Ovary (tissue), 9 donors: ENCODE data around the gene NDUFA11. TPM values are rescaled to one million over a fixed set of nuclear protein-coding genes. Genes with fewer than 3 reads are reported as not detected.

Experiments used
- DNase-seq, 5 donors: peaks; one replicate each; pipeline ENCODE4 v3.0.0-alpha.2; 2019 to 2020
- H3K27ac ChIP-seq, 2 donors: fragments of 200-600 bp; one replicate each; pipeline versions ENCODE4 v1.5.1 to v1.8.0; 2019 to 2022
- H3K27me3 ChIP-seq: fragments of 200-600 bp; one replicate; pipeline ENCODE4 v1.8.0; 2022
- H3K36me3 ChIP-seq: fragments of 200-600 bp; sonication (generic); one replicate; pipeline ENCODE4 v1.5.1; 2019
- H3K4me1 ChIP-seq: one replicate; pipeline ENCODE4 v1.8.1; 2013; ENCODE audit warnings: mild to moderate bottlenecking, moderate library complexity; ENCODE audit not compliant: insufficient read depth
- H3K4me3 ChIP-seq: fragments of 200-600 bp; sonication (generic); one replicate; pipeline ENCODE4 v1.5.1; 2017
- H3K9me3 ChIP-seq, 2 donors: fragments of 200-600 bp in 1 of 2; sonication (generic) in 1 of 2; one replicate each; pipeline versions ENCODE4 v1.5.1 to v1.8.1; 2013 to 2019; ENCODE audit warnings: mild to moderate bottlenecking in 1 of 2, moderate library complexity in 1 of 2
- CTCF ChIP-seq, 3 donors: fragments of 450-650 bp in 2 of 3; fragments of 200-600 bp in 1 of 3; IDR thresholded peaks; one replicate each; pipeline versions ENCODE4 v1.5.1 to v1.8.0; 2016 to 2022; ENCODE audit warnings: antibody characterized with exemption in 3 of 3, mild to moderate bottlenecking in 1 of 3
- EP300 ChIP-seq: sonication (generic); formaldehyde crosslinking; IDR thresholded peaks from one replicate; pipeline ENCODE4 v1.6.1; 2017; ENCODE audit warnings: antibody characterized with exemption
- POLR2A ChIP-seq: fragments of 450-650 bp; IDR thresholded peaks from one replicate; pipeline ENCODE4 v1.6.1; 2017; ENCODE audit warnings: antibody characterized with exemption, mild to moderate bottlenecking, moderate library complexity
- WGBS, 3 donors: extraction: QIAGEN DNeasy Blood & Tissue Kit in 1 of 3; methylation state at CpG; one replicate each; pipeline versions ENCODE4 v1.1.5 to v1.1.7; 2013 to 2017; 5-methylcytosine and 5-hydroxymethylcytosine counted together
- intact Hi-C, 4 donors: fragments of 100-400 bp; cut with DNase I; formaldehyde crosslinking; loops; one replicate each; pipeline versions ENCODE4 v1.11.0 to v1.15.1; 2022 to 2023
- polyA plus RNA-seq, 2 donors: library from polyadenylated mRNA; stranded (reverse); fragments of 200-250 nt in 1 of 2; fragments of 350-450 nt in 1 of 2; fragmentation: Illumina TruSeq in 1 of 2; extraction: RNeasy Lipid Tissue Mini Kit (QIAGEN cat#74804) in 1 of 2; gene quantifications; one replicate each; pipeline ENCODE4 v1.2.3, GENCODE V29; 2013 to 2014
- total RNA-seq, 7 donors: library from RNA; depleted of rRNA in 2 of 7; stranded (reverse); fragments of >200 nt in 2 of 7; fragmentation: NEBNext Ultra II Directional in 3 of 7; extraction: Animal tissue kit (Norgen Biotek cat#: 25700) in 3 of 7; gene quantifications; one replicate each; pipeline versions ENCODE4 v1.1.0 to v1.2.4, GENCODE V29; 2016 to 2023
- donor health status: DM: no; HTN: no; CAD: no; lungs with moderate emphysema.
- donor health status: DM: no; HTN: no; CAD: no.
- donor health status: Bipolar disorder and iron deficiency.
- donor health status: DM: yes; HTN: yes; CAD: no.
- donor health status: DM: no; HTN: no; CAD: no.
- donor health status: DM: yes; HTN: yes; CAD: no.

The NDUFA11 gene
- total and polyA plus RNA-seq, 9 donors, result 3.9 to 352 (median 203) TPM

DNA sequence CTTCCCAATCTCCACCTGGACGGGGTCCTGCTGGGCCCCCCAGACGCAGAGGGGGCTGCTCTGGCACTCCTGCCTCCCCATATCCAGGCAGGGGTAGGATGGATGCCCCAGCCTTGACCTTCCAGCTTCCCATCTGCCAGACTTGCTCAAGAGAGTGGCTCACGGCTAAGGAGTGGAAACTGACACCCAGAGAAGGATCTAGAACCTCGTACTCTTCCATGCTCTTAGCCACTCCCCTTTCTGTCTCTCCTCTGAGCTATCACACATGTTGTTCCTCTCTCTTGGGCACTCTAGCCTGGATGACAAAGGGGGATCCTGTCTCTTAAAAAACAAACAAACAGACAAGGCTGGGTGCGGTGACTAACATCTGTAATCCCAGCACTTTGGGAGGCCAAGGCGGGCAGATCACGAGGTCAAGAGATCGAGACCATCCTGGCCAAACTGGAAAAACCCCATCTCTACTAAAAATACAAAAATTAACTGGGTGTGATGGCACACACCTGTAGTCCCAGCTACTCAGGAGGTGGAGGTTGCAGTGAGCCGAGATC lies 21.1 kb downstream of the NDUFA11 start:
- no peak for DNase-seq
- no peak for TF ChIP-seq CTCF (IDR thresholded peaks at IDR 0.05)
- no peak for TF ChIP-seq EP300
- no peak for TF ChIP-seq POLR2A
- Histone ChIP-seq H3K27ac (no peak overlapping the region), H3K4me3 (no peak overlapping the region), H3K36me3 (no peaks in the 10 kb centered on the region), H3K4me1 (peaks cover 1% of the 10 kb centered on the region), H3K9me3 (no peaks in the 10 kb centered on the region), H3K27me3 (no peaks in the 10 kb centered on the region)
- intact Hi-C loops, result no loop called here
- 49 to 58% (median 53%) methylated on average over 9 of the region's 9 CpGs for WGBS, 3 donors

GRCh38 chr19:5881543-5882299 lies 21.9 kb downstream of the NDUFA11 start:
- TF ChIP-seq CTCF (IDR thresholded peaks at IDR 0.05) (no peak), POLR2A (no peak), EP300 (no peak)
- Histone ChIP-seq H3K9me3 (no peaks in the 10 kb centered on the region), H3K4me3 (no peak overlapping the region), H3K36me3 (no peaks in the 10 kb centered on the region), H3K27me3 (no peaks in the 10 kb centered on the region), H3K27ac (no peak overlapping the region), H3K4me1 (peaks cover 1% of the 10 kb centered on the region)
- DNase-seq, result no peak
- 52 to 55% (median 55%) methylated on average over 19 of the region's 19 CpGs for WGBS, 3 donors
- intact Hi-C loops, result no loop called here

DNA sequence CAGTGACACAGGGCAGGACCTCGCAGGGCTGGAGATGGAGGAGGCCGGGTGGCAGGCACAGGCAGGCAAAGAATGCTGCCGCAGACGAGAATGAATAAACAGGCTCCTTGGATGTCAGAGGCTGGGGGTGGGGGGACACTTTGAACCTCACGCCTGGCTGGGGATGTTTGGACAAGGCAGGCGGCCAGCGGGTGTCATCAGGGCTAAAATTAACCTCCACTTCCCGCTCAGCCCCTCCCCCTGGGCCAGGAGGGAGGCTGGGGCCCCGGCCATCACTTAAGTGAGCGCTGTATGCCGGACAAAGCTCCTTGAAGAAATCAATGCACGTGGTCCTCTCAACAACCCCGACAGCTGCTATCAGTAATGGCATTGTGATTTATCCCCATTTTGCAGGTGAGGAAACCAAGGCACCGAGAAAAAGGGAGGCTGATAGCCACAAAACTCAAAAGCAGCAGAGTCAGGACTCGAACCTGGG lies 22.9 kb downstream of the NDUFA11 start:
- no peaks in the 10 kb centered on the region for H3K9me3 ChIP-seq
- peak in 2 of 5 donors; percentile 36 to 67 for DNase-seq
- no peaks in the 10 kb centered on the region for H3K27me3 ChIP-seq
- no peak overlapping the region for H3K27ac ChIP-seq
- intact Hi-C loops, result no loop called here
- no peaks in the 10 kb centered on the region for H3K36me3 ChIP-seq
- H3K4me3 ChIP-seq, result no peak overlapping the region
- H3K4me1 ChIP-seq, result peaks cover 1% of the 10 kb centered on the region
- WGBS, 3 donors, result 7 to 12% (median 7%) methylated on average over 15 of the region's 15 CpGs
- no peak for TF ChIP-seq EP300
- TF ChIP-seq CTCF (IDR thresholded peaks at IDR 0.05), result no peak
- no peak for TF ChIP-seq POLR2A

DNA sequence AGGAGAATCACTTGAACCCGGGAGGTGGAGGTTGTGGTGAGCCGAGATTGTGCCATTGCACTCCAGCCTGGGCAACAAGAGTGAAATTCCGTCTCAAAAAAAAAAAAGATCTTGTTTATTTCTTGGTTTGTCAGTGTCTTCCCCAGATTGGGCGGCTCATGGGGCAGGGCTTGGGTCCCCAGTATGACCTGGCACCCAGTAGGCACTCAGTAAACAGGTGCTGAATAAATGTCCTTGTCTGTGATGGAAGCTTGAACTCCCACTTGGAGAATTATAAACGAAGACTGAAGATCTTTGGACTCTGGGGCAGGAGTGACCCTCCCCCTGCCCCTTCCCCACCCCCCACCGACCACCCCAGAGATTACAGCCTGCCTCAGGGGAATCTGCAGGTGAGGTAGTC lies 23.4 kb downstream of the NDUFA11 start:
- H3K27ac ChIP-seq, result no peak overlapping the region
- WGBS, 3 donors, result 25 to 43% (median 29%) methylated on average over 6 of the region's 6 CpGs
- intact Hi-C loops, result no loop called here
- no peak for DNase-seq
- H3K4me1 ChIP-seq, result peaks cover 1% of the 10 kb centered on the region
- no peaks in the 10 kb centered on the region for H3K36me3 ChIP-seq
- H3K9me3 ChIP-seq, result no peaks in the 10 kb centered on the region
- H3K27me3 ChIP-seq, result no peaks in the 10 kb centered on the region
- H3K4me3 ChIP-seq, result no peak overlapping the region
- TF ChIP-seq EP300 (no peak), CTCF (IDR thresholded peaks at IDR 0.05) (no peak), POLR2A (no peak)
